Mononuclear cell (primary cell): Measurements from ENCODE around the gene AHDC1. TPM values are rescaled to one million over a fixed set of nuclear protein-coding genes. Genes with fewer than 3 reads are reported as not detected.

Experiments
- H3K27me3 ChIP-seq: 2 replicates; pipeline ENCODE4 v1.6.0; 2011; ENCODE audit warnings: low read length, control low read depth; ENCODE audit not compliant: insufficient read depth
- H3K4me1 ChIP-seq: 2 replicates; pipeline ENCODE4 v1.5.1; 2011; ENCODE audit warnings: mild to moderate bottlenecking, low read length, control low read depth; ENCODE audit not compliant: insufficient read depth
- H3K4me3 ChIP-seq: 2 replicates; pipeline ENCODE4 v1.5.1; 2011; ENCODE audit warnings: mild to moderate bottlenecking, low read length, moderate library complexity
- H3K9me3 ChIP-seq: 2 replicates; pipeline ENCODE4 v1.5.1; 2011; ENCODE audit warnings: low read depth, mild to moderate bottlenecking, control low read depth, low read length
- total RNA-seq: library from RNA; depleted of rRNA; stranded (reverse); fragments of >200 nt; gene quantifications from one replicate; pipeline ENCODE4 v1.2.3, GENCODE V29; 2012

Gene AHDC1
- total RNA-seq, 1 donor: 3.3 TPM

DNA sequence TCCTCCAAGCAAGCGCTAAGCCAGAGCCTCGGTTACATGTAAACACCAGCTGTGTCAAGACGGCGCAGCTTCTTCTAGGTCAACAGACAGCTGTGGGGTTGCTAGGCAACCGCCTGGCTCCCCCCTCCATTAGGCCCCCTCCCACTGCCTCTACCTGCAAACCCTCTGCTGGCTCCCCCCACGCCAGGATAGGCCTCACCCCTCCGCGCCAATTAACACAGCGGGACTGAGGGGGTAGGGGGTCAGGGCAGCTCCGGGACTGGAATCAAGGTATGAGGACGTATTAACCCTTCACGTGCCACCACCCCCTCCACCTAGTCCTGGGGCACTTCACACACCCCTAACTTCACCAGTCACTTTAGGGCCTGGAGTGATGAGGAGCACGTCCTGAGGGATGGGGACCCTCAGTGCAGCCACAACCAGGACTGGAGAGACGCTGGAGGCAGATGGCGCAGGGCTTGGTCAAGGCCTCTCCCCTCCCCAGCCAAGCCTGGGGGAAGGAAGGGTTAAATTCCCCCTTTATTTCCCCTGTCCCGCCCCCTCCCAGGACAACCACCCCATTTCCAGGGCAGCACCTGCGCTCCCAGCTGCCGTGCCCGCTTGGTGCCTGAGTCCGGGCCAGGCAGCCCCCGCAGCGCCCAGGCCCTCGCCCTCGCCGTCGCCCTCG, 76.6 kb downstream of the AHDC1 start:
- peak overlapping the region; percentile 16 for H3K4me3 ChIP-seq
- H3K9me3 ChIP-seq: no peaks in the 10 kb centered on the region
- H3K4me1 ChIP-seq: peaks cover 63% of the 10 kb centered on the region
- H3K27me3 ChIP-seq: no peaks in the 10 kb centered on the region

DNA sequence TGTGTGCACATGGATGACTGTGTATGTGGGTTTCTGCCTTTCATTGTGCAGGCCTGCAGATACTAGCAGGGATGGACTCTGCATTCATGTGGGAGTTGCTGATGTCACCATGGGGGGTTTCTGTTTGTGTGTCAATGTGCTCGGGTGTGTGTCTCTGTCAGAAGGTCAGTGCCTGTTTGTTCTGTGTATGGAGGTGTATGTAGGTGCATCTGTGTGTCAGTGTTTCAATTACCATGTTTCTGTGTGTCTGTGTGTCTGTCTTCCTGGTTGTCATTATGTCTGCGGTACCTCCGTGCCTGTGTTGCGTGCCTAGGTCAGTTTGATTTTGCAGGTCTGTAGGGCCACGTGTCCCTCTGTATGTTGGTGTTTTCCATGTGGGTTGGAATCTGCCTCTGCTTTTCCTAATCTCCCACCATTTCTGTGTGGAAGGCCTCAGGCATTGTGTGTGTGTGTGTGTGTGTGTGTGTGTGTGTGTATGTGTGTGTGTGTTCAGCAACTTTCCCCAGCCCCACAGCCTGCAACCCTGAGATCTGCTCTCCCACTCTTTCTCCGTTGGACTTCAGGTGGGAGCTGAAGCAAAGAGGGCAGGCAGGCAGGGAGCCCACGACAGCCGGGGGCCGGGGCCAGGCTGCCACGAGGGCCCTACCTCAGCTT, 77.2 kb downstream of the AHDC1 start:
- peaks cover 70% of the 10 kb centered on the region for H3K4me1 ChIP-seq
- no peaks in the 10 kb centered on the region for H3K27me3 ChIP-seq
- H3K4me3 ChIP-seq: peak overlapping the region; percentile 15
- H3K9me3 ChIP-seq: no peaks in the 10 kb centered on the region

DNA sequence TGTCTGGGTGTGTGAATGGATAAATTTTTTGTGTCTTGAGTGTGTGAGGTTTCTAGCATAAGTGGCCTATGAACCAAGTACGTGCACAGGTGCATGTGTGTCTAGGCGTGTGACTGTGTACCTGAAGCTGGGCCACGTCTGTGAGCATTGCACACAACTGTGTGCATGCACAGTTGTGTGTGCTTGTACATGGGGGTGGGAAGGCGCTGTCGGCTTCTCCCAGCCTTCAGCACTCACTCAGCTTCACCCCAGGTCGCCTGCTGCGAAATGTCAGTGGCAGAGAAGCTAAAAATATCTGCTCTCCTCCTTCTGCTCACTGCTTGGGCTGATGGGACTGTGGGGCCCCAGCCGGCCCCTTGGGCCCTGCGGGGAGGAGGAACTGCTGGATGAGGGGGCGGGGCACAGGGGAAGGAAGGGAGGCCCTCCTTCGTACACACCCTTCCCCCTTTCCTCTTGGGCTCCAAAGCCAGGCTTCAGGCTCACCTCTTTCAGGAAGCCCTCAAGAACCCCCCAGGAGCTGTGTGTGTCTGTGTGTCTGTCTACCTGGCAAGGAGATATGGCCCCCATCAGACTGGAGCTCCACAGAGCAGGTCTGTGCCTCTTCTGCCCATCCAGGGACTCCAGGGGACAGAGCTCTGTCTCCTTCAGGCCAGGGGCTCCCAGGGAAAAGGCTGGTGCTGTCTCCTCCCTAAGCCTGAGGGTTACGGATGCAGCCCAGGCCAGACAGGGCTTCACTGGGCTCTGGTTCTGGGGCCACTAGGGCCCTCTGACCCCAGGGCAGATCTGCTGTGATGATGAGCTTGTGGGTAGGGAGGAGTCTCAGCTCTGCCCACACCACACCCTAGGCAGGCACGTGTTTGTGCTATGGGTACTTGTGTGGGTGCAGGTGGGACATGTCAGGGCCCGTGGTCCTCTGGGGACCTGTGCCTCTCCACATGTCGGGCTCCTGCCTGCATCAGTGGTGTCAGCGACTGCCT, 78.4 kb downstream of the AHDC1 start:
- Histone ChIP-seq H3K4me1 (peaks cover 78% of the 10 kb centered on the region), H3K9me3 (no peaks in the 10 kb centered on the region), H3K27me3 (no peaks in the 10 kb centered on the region), H3K4me3 (no peak overlapping the region)

DNA sequence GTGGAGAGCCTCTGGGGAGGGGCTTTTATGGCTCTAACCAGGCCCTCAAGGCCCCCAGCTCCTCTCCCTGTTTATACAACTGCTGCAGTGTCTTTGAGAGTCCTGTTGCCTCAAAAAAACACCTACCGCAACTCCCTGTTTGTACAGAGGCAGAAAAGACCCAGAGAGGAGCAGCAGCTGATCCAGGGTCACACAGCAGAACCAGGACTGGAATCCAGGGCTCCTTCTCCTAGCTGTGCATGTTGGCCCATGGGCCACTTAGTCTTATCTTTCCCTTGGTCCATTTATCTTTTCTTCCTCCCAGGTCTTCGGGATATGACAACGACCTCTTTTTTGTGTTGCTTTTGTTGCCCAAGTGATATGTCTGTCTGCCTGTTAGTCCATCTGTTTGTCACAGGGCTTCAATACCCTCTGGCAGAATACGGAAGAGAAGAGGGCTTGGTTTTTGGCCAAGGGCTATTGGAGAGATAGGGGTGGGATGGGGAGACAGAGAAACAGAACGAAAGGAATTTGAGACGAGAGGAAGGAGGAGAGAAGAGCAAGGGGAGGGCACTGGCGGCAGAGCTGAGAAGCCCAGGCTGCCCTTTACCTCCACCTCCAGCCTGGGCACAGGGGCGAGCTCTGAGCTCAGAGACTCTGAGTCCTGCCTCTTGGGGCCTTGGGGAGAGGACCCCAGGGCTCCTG, 80.5 kb downstream of the AHDC1 start:
- H3K4me1 ChIP-seq: peaks cover 73% of the 10 kb centered on the region
- no peaks in the 10 kb centered on the region for H3K9me3 ChIP-seq
- H3K27me3 ChIP-seq: no peaks in the 10 kb centered on the region

DNA sequence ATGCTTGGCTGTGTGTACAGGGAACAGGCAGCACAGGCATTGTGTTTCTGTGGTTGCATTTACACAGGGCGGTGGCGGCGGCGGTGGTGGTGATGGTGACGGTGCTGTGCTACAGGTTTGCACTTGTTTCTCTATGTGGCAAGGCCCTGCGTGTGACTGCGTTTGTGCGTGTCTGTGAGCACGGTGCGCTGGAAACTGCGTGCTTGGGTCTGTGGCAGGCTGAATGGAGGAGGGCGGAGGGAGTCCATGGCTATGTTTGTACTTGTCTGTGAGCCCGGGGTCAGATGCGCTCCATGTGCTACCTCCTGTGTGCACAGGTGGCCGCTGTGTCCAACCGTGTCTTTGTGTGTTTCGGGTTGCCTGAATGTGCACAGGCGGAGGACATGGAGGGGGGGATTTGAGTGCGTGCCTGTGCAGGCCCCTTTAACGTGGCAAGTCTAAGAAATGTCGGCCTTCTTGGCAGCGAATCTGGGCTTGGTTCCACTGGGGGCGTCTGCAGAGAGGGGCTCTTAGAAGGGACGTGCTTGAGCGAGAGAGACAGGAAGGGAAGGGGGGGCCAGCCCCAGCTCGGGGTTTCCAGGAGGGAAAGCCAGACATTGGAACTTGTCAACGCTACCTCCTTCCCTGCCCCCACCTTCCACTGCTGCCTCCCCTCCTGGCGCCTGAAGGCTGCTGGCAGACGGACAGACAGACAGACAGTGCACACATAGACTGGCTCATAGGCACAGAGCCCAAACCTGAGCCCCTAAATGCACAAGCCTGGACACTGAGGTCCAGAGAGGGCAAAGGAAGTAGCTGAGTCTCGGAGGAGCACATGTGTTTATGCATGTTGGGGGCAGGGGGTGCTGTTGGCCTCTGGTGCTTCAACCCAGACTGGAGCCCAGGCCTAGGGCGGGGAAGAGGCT, 81.3 kb downstream of the AHDC1 start:
- Histone ChIP-seq H3K4me1 (peaks cover 65% of the 10 kb centered on the region), H3K9me3 (no peaks in the 10 kb centered on the region), H3K4me3 (peak overlapping the region; percentile 31), H3K27me3 (no peaks in the 10 kb centered on the region)

More for the DNA sequence above, 80.5 kb downstream of the AHDC1 start:
- H3K4me3 ChIP-seq: peak overlapping the region; percentile 31

DNA sequence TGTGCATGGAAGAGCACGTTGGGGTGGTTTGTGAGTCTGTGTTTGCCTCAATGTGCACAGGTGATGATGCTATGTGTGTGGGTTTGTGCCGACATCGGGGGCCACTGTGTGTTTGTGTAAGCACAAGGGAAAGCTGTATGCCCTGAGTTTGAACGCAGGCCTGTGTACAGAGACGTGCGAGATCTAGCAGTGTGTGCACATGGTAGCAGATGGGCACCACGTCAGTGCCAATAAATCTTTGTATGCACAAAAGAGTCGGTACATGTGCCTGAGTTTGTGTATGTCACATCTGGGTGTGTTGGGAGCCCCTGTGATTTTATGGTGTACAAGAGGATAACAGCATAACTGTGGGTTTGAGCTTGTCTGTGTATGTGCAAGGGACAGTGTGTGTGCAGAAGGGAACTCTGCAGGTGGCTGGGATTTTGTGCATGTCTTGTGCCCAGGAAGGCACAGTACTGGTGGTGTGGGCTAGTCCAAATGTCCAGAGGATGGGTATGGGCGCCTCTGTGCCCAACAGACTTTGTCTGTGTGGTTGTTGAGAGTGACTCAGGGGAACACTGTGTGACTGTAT, 82.0 kb downstream of the AHDC1 start:
- Histone ChIP-seq H3K4me1 (peaks cover 58% of the 10 kb centered on the region), H3K4me3 (peak overlapping the region; percentile 31), H3K27me3 (no peaks in the 10 kb centered on the region), H3K9me3 (no peaks in the 10 kb centered on the region)

DNA sequence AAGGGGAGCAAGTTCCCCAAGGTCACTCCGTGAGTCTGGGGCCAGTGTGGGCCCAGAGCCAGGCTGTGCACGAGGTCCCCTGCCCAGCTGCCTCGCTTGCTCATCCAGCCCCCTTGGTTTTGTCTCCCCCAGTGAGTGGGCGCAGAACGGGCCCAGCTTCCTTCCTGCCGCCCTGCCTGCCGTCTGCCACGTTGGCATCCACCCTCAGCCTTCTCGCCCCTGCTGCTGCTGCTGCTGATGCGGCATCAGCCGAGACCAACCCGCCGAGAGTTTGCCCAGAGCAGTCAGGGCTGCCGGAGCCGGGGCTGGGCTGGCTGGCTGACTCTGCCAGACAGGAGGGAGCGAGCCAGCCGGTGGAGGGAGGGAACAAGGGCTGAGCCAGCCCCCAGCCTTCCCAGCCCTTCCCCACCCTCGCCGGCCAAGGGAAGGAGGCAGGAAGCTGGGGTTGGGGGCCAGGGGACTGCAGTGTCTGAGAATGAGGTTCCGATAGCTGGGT, 82.6 kb downstream of the AHDC1 start:
- H3K9me3 ChIP-seq: no peaks in the 10 kb centered on the region
- H3K4me3 ChIP-seq: peak overlapping the region; percentile 31
- H3K4me1 ChIP-seq: peaks cover 52% of the 10 kb centered on the region
- H3K27me3 ChIP-seq: no peaks in the 10 kb centered on the region

DNA sequence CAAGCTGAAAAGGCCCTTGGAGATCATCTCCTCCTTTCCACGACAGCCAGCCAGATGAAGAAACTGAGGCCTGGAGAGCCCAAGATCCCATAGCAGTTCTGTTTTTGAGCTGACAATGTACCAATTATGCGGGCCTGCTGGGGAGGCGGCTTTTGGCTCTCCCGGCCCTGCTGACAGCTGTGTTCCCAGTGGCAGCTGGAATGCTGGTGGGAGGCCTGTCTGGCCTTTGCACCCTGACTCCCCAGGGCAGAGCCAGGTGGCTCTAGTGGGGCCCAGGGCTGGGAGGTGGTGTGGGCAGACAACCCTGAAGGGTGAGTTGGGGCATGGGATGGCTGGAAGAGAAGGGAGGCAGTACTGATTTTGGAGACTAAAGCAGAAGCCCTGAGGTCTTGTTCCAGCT, 83.3 kb downstream of the AHDC1 start:
- Histone ChIP-seq H3K4me3 (no peak overlapping the region), H3K4me1 (peaks cover 45% of the 10 kb centered on the region), H3K27me3 (no peaks in the 10 kb centered on the region), H3K9me3 (no peaks in the 10 kb centered on the region)

DNA sequence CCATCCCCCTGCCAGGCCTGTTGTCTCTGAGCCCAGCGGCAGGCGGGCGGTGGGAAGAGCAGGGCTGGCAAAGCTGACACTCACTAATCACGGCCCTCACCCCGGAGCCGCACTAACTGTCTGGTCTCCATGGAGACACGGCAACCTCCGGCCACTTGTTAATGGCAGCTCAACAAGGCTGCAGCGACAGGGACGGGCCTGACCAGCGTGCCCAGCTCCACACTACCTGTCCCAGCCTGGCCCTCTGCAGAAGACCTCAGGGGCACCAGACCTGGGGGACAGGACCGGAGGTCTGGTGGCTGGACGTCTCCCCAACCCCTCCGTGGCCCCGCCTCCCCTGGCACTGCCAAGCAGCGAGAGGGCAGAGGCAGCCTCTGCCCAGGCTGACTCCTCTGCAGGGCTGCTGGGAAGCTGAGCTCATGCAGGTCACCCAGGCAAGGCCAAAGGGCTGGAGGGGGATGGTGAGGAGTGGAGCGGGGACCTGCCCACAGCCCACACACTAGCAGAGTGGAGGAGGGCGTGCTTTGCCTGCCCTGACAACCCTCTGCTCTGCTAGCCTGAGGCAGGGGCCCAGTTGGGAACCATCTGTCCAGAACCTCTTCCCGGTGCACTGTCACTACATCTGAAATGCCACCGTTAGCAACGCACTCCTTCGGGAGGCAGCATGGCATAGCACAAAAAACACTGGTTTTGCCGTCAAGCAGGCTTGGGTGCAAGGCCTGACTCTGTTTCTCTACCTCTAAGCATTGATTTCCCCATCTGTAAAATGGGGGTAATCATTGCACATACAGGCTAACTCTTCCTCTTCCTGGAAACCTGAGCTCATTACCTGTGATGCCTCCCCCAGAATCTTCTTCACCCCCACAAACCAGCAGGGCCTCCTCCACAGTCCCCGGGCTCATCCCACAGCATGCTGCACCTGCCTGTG, 84.3 kb downstream of the AHDC1 start:
- H3K4me1 ChIP-seq: peaks cover 35% of the 10 kb centered on the region
- H3K9me3 ChIP-seq: no peaks in the 10 kb centered on the region
- no peaks in the 10 kb centered on the region for H3K27me3 ChIP-seq
- H3K4me3 ChIP-seq: no peak overlapping the region

DNA sequence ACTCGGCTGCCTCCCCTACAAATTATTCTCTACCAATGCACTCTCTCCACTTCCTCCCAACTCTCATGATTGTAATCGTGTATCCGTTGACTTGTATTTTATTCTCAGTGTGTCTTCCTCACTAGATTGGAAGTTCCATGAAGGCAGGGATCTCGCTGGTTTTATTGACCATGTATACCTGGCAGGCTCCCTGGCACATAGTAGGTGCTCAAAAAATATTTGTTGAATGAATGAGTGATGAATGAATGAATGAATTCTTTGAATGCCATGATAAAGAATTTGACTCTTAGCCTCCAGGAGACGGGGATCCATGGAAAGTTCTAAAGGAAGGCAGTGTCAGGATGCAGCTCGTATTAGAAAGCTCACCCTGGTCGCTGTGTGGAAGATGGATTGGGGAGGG, 85.1 kb downstream of the AHDC1 start:
- Histone ChIP-seq H3K4me1 (peaks cover 35% of the 10 kb centered on the region), H3K9me3 (no peaks in the 10 kb centered on the region), H3K27me3 (no peaks in the 10 kb centered on the region), H3K4me3 (no peak overlapping the region)

DNA sequence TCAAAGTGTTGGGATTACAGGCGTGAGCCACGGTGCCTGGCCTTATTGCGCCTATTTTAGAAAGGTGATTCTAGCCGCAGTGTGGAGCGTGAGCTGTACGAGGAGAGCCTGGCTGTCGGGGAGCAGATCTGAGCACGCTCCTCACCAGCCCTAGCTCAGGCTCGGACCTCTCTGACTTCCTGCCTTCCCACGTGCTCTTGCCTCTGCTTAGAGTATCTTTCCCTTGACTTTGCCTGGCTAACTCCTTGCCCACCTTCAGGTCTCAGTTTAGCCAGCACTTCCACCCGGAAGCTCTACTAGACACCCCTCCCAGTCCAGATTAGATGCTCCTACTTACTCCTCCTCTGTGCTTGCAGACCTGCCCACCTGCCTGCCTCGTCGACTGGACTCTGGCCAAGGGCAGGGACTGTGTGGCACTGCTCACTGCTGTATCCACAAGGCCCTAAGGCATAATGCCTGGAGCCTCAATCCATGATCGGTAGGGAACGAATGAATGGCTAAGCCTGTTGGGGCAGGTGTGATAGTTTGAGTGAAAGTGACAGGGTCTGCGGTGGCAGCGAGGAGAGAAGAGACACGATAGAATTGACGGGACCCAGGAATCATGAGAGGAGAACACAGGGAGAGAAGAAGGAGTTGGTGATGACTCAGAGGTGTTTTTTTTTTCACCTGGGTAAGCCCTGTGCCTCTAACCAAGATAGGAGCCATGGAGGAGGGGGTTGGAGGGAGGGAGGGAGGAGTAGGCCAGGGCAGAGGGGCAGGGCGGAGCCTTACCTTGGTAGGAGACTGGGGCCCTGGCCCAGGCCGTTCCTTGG, 85.8 kb downstream of the AHDC1 start:
- no peaks in the 10 kb centered on the region for H3K27me3 ChIP-seq
- peaks cover 36% of the 10 kb centered on the region for H3K4me1 ChIP-seq
- H3K4me3 ChIP-seq: no peak overlapping the region
- no peaks in the 10 kb centered on the region for H3K9me3 ChIP-seq

DNA sequence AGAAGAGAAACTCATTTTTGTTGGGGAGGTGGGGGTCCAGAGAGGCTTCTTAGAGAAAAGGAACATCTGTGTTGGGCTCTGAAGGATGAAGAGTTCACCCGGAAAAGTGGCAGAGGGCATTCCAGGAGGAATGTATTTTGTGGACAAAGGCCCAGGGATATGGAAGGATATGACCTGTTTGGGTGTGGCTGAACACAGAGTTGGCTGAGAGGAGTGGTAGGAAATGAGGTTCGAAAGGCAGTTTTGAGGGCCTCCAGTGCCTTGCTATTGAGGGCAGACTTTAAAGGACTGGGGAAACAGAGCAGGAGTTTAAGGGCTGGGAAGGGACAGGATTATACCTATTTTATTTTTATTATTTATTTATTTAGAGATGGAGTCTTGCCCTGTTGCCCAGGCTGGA, 86.6 kb downstream of the AHDC1 start:
- H3K4me3 ChIP-seq: no peak overlapping the region
- H3K9me3 ChIP-seq: no peaks in the 10 kb centered on the region
- H3K4me1 ChIP-seq: peaks cover 28% of the 10 kb centered on the region
- H3K27me3 ChIP-seq: no peaks in the 10 kb centered on the region
